HG03045 (cell line): ENCODE measurements around the gene VASN.

ENCODE experiments used
- ATAC-seq: cut with Tn5 transposase; IDR thresholded peaks from one replicate; pipeline ENCODE4 v1.9.1; 2021; ENCODE audit warnings: mild to moderate bottlenecking, moderate library complexity; ENCODE audit not compliant: unreplicated experiment

VASN gene

GRCh38 chr16:4416200-4417032 is 44.8 kb downstream of the VASN start, which contains the start of gene CORO7:
TSS of gene CORO7 (minus strand) at chr16:4416596. CDS start at chr16:4416518, 78 bp downstream.
- ATAC-seq = peak; percentile 73

GRCh38 chr16:4419402-4419959 is 47.8 kb downstream of the VASN start:
- no peak for ATAC-seq

GRCh38 chr16:4420505-4421105 is 49.0 kb downstream of the VASN start:
- no peak for ATAC-seq

GRCh38 chr16:4425378-4426020 is 53.9 kb downstream of the VASN start, which contains the start of gene DNAJA3:
TSS of gene DNAJA3 (plus strand) at chr16:4425868. CDS start at chr16:4425882, 14 bp downstream.
- ATAC-seq = peak; percentile 87

- peak; percentile 36 for ATAC-seq
Measured at GRCh38 chr16:4426021-4426684, 54.5 kb downstream of the VASN start.

GRCh38 chr16:4426722-4427372 is 55.2 kb downstream of the VASN start:
- no peak for ATAC-seq

GRCh38 chr16:4428500-4428899 is 56.9 kb downstream of the VASN start:
- ATAC-seq = no peak

GRCh38 chr16:4431023-4431422 is 59.4 kb downstream of the VASN start:
- ATAC-seq = no peak
